Skeletal muscle tissue (tissue), 4 donors: ENCODE measurements around the gene LRRC32. TPM values are rescaled to one million over a fixed set of nuclear protein-coding genes. Genes with fewer than 3 reads are reported as not detected.
A peak's percentile ranks its signal among the peaks of the same experiment; 100 is the strongest.

Experiments
- H3K27ac ChIP-seq: one replicate; pipeline ENCODE4 v1.7.0; 2013; ENCODE audit warnings: mild to moderate bottlenecking, low read depth, low read length, inconsistent platforms
- H3K27me3 ChIP-seq, 3 donors: one replicate each; pipeline ENCODE4 v1.7.0; 2013; ENCODE audit warnings: low read length in 3 of 3; ENCODE audit not compliant: control insufficient read depth in 3 of 3, insufficient read depth in 3 of 3
- H3K36me3 ChIP-seq, 3 donors: one replicate each; pipeline ENCODE4 v1.7.0; 2013; ENCODE audit warnings: low read length in 3 of 3; ENCODE audit not compliant: control insufficient read depth in 3 of 3, insufficient read depth in 3 of 3
- H3K4me1 ChIP-seq, 3 donors: one replicate each; pipeline ENCODE4 v1.7.0; 2013; ENCODE audit warnings: low read length in 3 of 3, mild to moderate bottlenecking in 3 of 3; ENCODE audit not compliant: control insufficient read depth in 3 of 3, insufficient read depth in 3 of 3
- H3K4me3 ChIP-seq, 3 donors: one replicate each; pipeline ENCODE4 v1.7.0; 2013; ENCODE audit warnings: low read length in 3 of 3
- H3K9ac ChIP-seq, 3 donors: one replicate each; pipeline ENCODE4 v1.7.0; 2013; ENCODE audit warnings: low read length in 3 of 3, mild to moderate bottlenecking in 3 of 3, moderate library complexity in 2 of 3, low read depth in 1 of 3
- H3K9me3 ChIP-seq, 3 donors: one replicate each; pipeline ENCODE4 v1.7.0; 2013; ENCODE audit warnings: low read length in 3 of 3; ENCODE audit not compliant: control insufficient read depth in 3 of 3
- total RNA-seq: library from RNA; depleted of rRNA; stranded (reverse); fragments of >200 nt; gene quantifications from one replicate; pipeline ENCODE4 v1.2.3, GENCODE V29; 2014
- donor health status: Osteomylitis.

LRRC32 gene
- total RNA-seq, 1 donor from 2014 or later, result 6.3 TPM

GRCh38 chr11:76659672-76660532, 10.6 kb downstream of the LRRC32 start:
- Histone ChIP-seq H3K27me3 (peaks cover 0 to 10% (median 3%) of the 10 kb centered on the region in 3 donors), H3K4me1 (peaks cover 23 to 50% (median 49%) of the 10 kb centered on the region in 3 donors), H3K27ac (no peak overlapping the region), H3K36me3 (peaks cover 4 to 19% (median 14%) of the 10 kb centered on the region in 3 donors), H3K9me3 (no peaks in the 10 kb centered on the region), H3K4me3 (no peak overlapping the region), H3K9ac (no peak overlapping the region)

- Histone ChIP-seq H3K4me3 (no peak overlapping the region), H3K36me3 (peaks cover 4 to 17% (median 14%) of the 10 kb centered on the region in 3 donors), H3K4me1 (peaks cover 22 to 57% (median 49%) of the 10 kb centered on the region in 3 donors), H3K27me3 (peaks cover 0 to 10% (median 3%) of the 10 kb centered on the region in 3 donors), H3K9me3 (no peaks in the 10 kb centered on the region), H3K27ac (no peak overlapping the region), H3K9ac (no peak overlapping the region)
These were observed 11.6 kb downstream of the LRRC32 start for GRCh38 chr11:76658651-76659650.

DNA sequence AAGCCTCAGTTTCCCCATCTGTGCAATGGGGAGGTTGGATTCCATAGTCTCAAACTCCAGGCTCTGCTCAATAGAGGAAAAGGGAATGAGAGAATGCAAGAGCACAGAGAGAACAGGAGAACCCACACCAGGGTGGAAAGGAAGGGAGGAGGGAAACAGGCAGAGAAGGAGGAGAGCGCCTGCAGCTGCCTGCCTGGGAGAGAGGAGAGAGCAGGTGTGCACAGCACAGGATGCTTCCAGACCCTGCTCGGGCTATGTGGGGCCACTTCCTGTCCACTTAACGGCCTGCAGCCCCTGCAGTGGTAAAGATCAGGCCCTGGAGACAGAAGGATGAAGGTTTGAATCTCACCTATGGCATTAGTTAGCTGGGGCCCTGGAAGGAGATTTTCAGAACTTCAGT, 12.3 kb downstream of the LRRC32 start:
- H3K9me3 ChIP-seq, result no peaks in the 10 kb centered on the region
- H3K36me3 ChIP-seq, result peaks cover 3 to 14% (median 14%) of the 10 kb centered on the region in 3 donors
- no peak overlapping the region for H3K27ac ChIP-seq
- H3K9ac ChIP-seq, result no peak overlapping the region
- H3K27me3 ChIP-seq, result peaks cover 0 to 10% (median 0%) of the 10 kb centered on the region in 3 donors
- peaks cover 29 to 60% (median 52%) of the 10 kb centered on the region in 3 donors for H3K4me1 ChIP-seq
- no peak overlapping the region for H3K4me3 ChIP-seq

DNA sequence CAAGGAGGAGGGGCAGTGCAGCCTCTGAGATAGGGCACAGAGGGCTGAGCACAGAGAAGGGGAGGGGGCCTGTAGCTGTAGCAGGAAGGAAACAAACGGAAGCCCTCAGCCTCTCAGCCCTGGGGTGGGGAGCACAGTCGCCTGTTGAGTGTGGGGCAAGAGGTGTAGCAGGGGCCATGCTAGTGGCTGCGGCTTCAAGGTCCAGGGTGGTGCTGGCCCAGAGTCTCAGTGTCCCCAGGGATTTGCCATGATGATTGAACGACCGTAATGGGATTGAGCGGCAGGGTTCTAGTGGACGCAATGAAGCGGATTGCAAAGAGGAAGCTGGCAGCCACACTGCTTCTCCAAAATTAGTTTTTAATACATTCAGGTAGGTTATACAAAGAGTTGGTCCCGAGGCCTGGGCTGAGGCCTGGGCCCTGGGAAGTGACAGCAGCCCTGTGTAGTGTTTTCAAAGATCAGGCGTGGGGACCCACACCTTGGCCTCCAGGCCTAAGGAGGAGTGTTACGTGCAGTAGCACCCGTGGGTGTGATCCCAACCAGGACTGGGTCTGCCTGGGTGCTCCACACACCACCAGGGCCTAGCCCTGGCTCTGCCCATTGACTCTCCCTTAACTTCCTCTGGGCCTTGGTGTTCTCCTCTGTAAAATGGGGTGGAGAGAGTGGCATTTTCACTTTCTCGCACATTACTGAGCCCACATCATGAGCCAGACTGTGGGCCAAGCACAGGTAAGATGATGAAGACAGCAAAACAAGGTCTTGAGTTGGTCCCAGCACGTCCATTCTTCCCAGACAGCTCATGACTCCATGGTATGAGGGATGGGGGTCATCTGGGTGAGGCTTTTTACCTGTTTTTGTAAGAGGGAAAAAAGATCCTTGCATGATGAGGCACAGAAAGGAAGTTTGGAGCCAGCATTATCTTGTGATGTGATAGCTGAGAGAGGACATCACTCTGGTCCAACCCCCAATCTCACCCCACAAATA, 13.1 kb downstream of the LRRC32 start:
- peaks cover 0 to 4% (median 0%) of the 10 kb centered on the region in 3 donors for H3K27me3 ChIP-seq
- peak overlapping the region; percentile 82 for H3K27ac ChIP-seq
- H3K9ac ChIP-seq, result no peak overlapping the region
- peaks cover 32 to 55% (median 52%) of the 10 kb centered on the region in 3 donors for H3K4me1 ChIP-seq
- H3K4me3 ChIP-seq, result no peak overlapping the region
- H3K9me3 ChIP-seq, result no peaks in the 10 kb centered on the region
- H3K36me3 ChIP-seq, result peaks cover 0 to 12% (median 12%) of the 10 kb centered on the region in 3 donors

DNA sequence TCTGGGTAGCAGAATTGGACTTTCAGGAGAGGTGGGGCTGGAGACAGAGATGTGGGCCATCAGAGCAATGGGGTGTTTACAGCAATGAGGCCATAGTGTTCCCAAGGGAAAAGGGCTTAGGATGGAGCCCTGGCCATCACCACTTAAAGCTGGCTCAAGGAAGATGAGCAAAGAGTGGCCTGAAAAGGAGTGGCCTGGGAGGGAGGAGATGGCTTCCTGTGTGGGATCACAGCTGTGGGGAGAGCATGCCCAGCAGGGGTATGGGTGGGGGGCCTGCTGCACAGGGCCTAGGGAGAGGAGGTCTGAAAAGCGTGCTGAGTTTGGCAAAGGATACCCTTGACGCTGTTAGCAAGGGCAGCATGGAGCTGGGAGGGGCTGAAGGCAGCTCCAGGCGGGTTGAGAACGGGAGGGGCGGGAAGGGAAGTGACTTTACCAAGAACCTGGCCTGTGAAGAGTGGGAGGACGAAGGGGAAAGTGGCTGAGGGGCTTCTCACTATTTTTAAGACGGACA, 13.9 kb downstream of the LRRC32 start:
- Histone ChIP-seq H3K4me3 (no peak overlapping the region), H3K27ac (peak overlapping the region; percentile 82), H3K4me1 (peaks cover 32 to 52% (median 52%) of the 10 kb centered on the region in 3 donors), H3K36me3 (peaks cover 0 to 12% (median 10%) of the 10 kb centered on the region in 3 donors), H3K27me3 (peaks cover 0 to 4% (median 0%) of the 10 kb centered on the region in 3 donors), H3K9ac (no peak overlapping the region), H3K9me3 (no peaks in the 10 kb centered on the region)

DNA sequence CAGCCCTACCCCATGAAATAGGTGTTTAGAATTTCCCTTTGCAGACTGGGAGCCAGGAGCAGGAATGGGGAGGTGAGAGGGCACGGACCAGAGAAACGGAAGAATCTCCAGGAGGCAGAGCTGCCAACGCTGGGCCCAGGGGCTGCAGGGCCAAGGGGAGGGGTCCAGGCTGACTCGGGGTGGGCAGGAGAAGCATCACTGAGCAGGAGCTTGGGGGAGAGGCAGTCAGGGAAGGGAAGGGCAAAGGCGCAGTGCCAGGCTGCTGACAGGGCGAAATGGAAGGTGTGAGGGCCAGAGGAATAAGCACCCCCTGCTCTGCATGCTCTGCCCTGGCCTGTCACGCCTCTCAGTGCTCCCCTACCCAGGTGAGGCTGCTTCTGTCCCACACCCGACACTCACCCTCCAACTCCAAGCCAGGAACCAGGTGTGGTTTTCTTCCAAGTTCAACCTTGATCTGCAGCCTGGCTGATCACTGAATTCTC, 14.5 kb downstream of the LRRC32 start:
- Histone ChIP-seq H3K4me3 (no peak overlapping the region), H3K9me3 (no peaks in the 10 kb centered on the region), H3K4me1 (peaks cover 32 to 52% (median 52%) of the 10 kb centered on the region in 3 donors), H3K9ac (peak overlapping the region in 1 of 3 donors; percentile 25), H3K27ac (peak overlapping the region; percentile 82), H3K27me3 (peaks cover 0 to 4% (median 0%) of the 10 kb centered on the region in 3 donors), H3K36me3 (peaks cover 0 to 12% (median 10%) of the 10 kb centered on the region in 3 donors)

- H3K27me3 ChIP-seq, result peaks cover 0 to 4% (median 0%) of the 10 kb centered on the region in 3 donors
- peaks cover 0 to 12% (median 6%) of the 10 kb centered on the region in 3 donors for H3K36me3 ChIP-seq
- no peaks in the 10 kb centered on the region for H3K9me3 ChIP-seq
- H3K4me1 ChIP-seq, result peaks cover 32 to 52% (median 52%) of the 10 kb centered on the region in 3 donors
- peak overlapping the region in 1 of 3 donors; percentile 25 for H3K9ac ChIP-seq
- H3K4me3 ChIP-seq, result no peak overlapping the region
- H3K27ac ChIP-seq, result peak overlapping the region; percentile 82
These were observed 15.0 kb downstream of the LRRC32 start for GRCh38 chr11:76655501-76656049.

GRCh38 chr11:76654980-76655379, 15.6 kb downstream of the LRRC32 start:
- H3K9ac ChIP-seq, result peak overlapping the region in 1 of 3 donors; percentile 27
- H3K9me3 ChIP-seq, result no peaks in the 10 kb centered on the region
- peaks cover 0 to 4% (median 0%) of the 10 kb centered on the region in 3 donors for H3K27me3 ChIP-seq
- peaks cover 0 to 12% (median 6%) of the 10 kb centered on the region in 3 donors for H3K36me3 ChIP-seq
- peak overlapping the region; percentile 82 for H3K27ac ChIP-seq
- H3K4me1 ChIP-seq, result peaks cover 35 to 52% (median 50%) of the 10 kb centered on the region in 3 donors
- no peak overlapping the region for H3K4me3 ChIP-seq
